Stimulated activated CD8-positive, alpha-beta memory T cell treated with anti-CD3 and anti-CD28 coated beads, Interleukin-12 subunit alpha, Interleukin-12 subunit beta, amount 100 ng/mL, for 1 hour (primary cell): ENCODE results near the gene IL1RAP.
"Not testable (repeated sequence)": the region's sequence is repeated elsewhere in the genome, so short reads cannot be mapped to it uniquely, and the experiment has no call there.

Experiments used
- DNase-seq: peaks from one replicate; pipeline ENCODE4 v3.0.0-alpha.2; 2020; ENCODE audit warnings: low read depth

IL1RAP gene

GRCh38 chr3:190512666-190513065 is 1.2 kb upstream of the IL1RAP start:
- no peak for DNase-seq

- no peak for DNase-seq
Observed at GRCh38 chr3:190514413-190515153, 698 bp downstream of the IL1RAP start.

GRCh38 chr3:190516416-190516815 is 2.5 kb downstream of the IL1RAP start:
- no peak for DNase-seq

- DNase-seq, result no peak
Observed at GRCh38 chr3:190517687-190518086, 3.8 kb downstream of the IL1RAP start.

- DNase-seq, result not testable (repeated sequence)
Observed at GRCh38 chr3:190518531-190518930, 4.6 kb downstream of the IL1RAP start.

- DNase-seq, result no peak
Observed at GRCh38 chr3:190519886-190520285, 6.0 kb downstream of the IL1RAP start.

GRCh38 chr3:190521998-190522397 is 8.1 kb downstream of the IL1RAP start:
- DNase-seq, result no peak

GRCh38 chr3:190522621-190523222 is 8.8 kb downstream of the IL1RAP start:
- no peak for DNase-seq

GRCh38 chr3:190524942-190525341 is 11.1 kb downstream of the IL1RAP start:
- DNase-seq, result no peak

GRCh38 chr3:190525634-190526033 is 11.7 kb downstream of the IL1RAP start:
- no peak for DNase-seq

GRCh38 chr3:190526787-190527762 is 13.2 kb downstream of the IL1RAP start:
- DNase-seq, result no peak

- no peak for DNase-seq
Observed at GRCh38 chr3:190528706-190529105, 14.8 kb downstream of the IL1RAP start.

GRCh38 chr3:190531406-190531805 is 17.5 kb downstream of the IL1RAP start:
- DNase-seq, result no peak

- no peak for DNase-seq
Observed at GRCh38 chr3:190532731-190533203, 18.9 kb downstream of the IL1RAP start.

GRCh38 chr3:190533511-190534281 is 19.8 kb downstream of the IL1RAP start:
- DNase-seq, result no peak

GRCh38 chr3:190534386-190534785 is 20.5 kb downstream of the IL1RAP start:
- no peak for DNase-seq

- DNase-seq, result no peak
Observed at GRCh38 chr3:190534986-190535385, 21.1 kb downstream of the IL1RAP start.

GRCh38 chr3:190537146-190537545 is 23.3 kb downstream of the IL1RAP start:
- DNase-seq, result no peak

- DNase-seq, result no peak
Observed at GRCh38 chr3:190538288-190538687, 24.4 kb downstream of the IL1RAP start.

- DNase-seq, result no peak
Observed at GRCh38 chr3:190539526-190539925, 25.6 kb downstream of the IL1RAP start.

GRCh38 chr3:190541008-190541407 is 27.1 kb downstream of the IL1RAP start:
- DNase-seq, result no peak

- DNase-seq, result no peak
Observed at GRCh38 chr3:190541560-190541959, 27.7 kb downstream of the IL1RAP start.
